Cardiac fibroblast (primary cell): Measurements from ENCODE around the gene THSD4.

ENCODE experiments used
- DNase-seq, 2 donors: peaks; one replicate each; pipeline versions ENCODE4 v3.0.0 to v3.0.0-alpha.2; 2010; ENCODE audit warnings: low read depth in 2 of 2
- H3K4me3 ChIP-seq, 2 donors: replicated peaks in 1 of 2; 1 replicate in 1 of 2; 2 replicates in 1 of 2; pipeline ENCODE4 v1.5.1; 2011; ENCODE audit warnings: low read depth in 2 of 2, low read length in 2 of 2, mild to moderate bottlenecking in 2 of 2, moderate library complexity in 1 of 2
- CTCF ChIP-seq: IDR thresholded peaks from one replicate; pipeline ENCODE4 v1.5.1; 2011; ENCODE audit warnings: low read depth, mild to moderate bottlenecking, low read length, inconsistent platforms

Gene THSD4

GRCh38 chr15:71183063-71183462 lies 67.8 kb downstream of the THSD4 start:
- DNase-seq: no peak
- no peak for TF ChIP-seq CTCF
- no peak overlapping the region for H3K4me3 ChIP-seq

- no peak for TF ChIP-seq CTCF
- no peak overlapping the region for H3K4me3 ChIP-seq
- no peak for DNase-seq
Measured at GRCh38 chr15:71185706-71186105, 70.4 kb downstream of the THSD4 start.

- no peak overlapping the region for H3K4me3 ChIP-seq
- no peak for DNase-seq
- TF ChIP-seq CTCF: no peak
Measured at GRCh38 chr15:71186267-71186666, 71.0 kb downstream of the THSD4 start.

GRCh38 chr15:71187078-71187477 lies 71.8 kb downstream of the THSD4 start:
- no peak for TF ChIP-seq CTCF
- no peak overlapping the region for H3K4me3 ChIP-seq
- no peak for DNase-seq

- TF ChIP-seq CTCF: no peak
- no peak for DNase-seq
- H3K4me3 ChIP-seq: no peak overlapping the region
Measured at GRCh38 chr15:71187526-71187925, 72.3 kb downstream of the THSD4 start.

- no peak for TF ChIP-seq CTCF
- no peak overlapping the region for H3K4me3 ChIP-seq
- DNase-seq: no peak
Measured at GRCh38 chr15:71189718-71190117, 74.4 kb downstream of the THSD4 start.

- no peak overlapping the region for H3K4me3 ChIP-seq
- no peak for DNase-seq
- no peak for TF ChIP-seq CTCF
Measured at GRCh38 chr15:71191296-71191695, 76.0 kb downstream of the THSD4 start.
